ENCODE measurements around the gene SDF4. TPM values are rescaled to one million over a fixed set of nuclear protein-coding genes. Genes with fewer than 3 reads are reported as not detected.
A peak's percentile ranks its signal among the peaks of the same experiment; 100 is the strongest.

Gene SDF4
- total and polyA plus RNA-seq, 2 of the 13 experiments (the other 11 are each of a cell fraction or from before 2014, with no cell fraction given): 80.8 to 107 TPM

DNA sequence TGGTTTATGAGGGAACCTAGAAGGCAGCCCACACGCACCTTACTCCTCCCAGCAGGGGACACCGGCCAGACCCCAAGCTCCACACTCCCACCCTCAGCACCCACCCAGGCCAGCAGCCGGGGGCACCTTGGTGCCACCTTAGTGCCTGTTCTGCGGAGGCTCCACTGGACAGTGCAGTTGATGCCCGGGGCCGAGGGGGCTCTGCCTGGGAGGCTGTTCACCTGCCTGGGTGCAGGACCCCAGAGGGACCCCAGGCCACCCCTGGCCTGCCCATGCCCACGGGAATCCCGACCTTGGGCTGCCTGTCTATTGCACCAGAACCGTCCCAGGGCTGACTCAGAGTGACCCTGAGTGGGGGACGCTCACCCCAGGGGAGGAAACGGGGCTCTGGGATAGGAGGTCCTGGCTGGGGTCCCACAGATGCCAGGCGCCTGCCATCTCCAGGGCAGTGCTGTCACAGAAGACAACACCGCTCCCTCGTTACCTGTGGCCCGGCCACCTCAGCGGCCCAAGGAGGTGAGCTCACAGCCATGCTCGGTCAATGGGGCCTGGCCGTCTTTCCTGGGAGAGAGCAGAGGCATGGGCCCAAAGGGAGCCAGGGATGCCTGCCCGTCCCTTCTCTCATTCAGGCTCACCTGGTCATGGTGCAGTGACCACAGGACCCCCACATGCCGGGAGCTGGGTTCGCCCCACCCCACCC lies 49.1 kb upstream of the SDF4 start (continued):
- TF ChIP-seq AKAP8 (CRISPR knock-in tag; IDR thresholded peaks at IDR 0.05) (no peak), TP53 (CRISPR knock-in tag; conservative IDR thresholded peaks at IDR 0.05) (no peak), ISL2 (CRISPR knock-in tag; IDR thresholded peaks at IDR 0.05) (no peak), ONECUT2 (CRISPR knock-in tag; IDR thresholded peaks at IDR 0.05) (no peak), AGO1 (IDR thresholded peaks at IDR 0.05; ENCODE audit: low read depth, low read length, poor library complexity, severe bottlenecking) (no peak), FOSL2 (CRISPR knock-in tag; IDR thresholded peaks at IDR 0.05) (peak; percentile 50), ZNF33B (CRISPR knock-in tag; IDR thresholded peaks at IDR 0.05) (no peak), SALL2 (CRISPR knock-in tag; IDR thresholded peaks at IDR 0.05) (0 out of 2 replicates have a peak, but pooled peaks have one; percentile 3), CHCHD3 (CRISPR knock-in tag; IDR thresholded peaks at IDR 0.05) (0 out of 2 replicates have a peak, but pooled peaks have one; percentile 23), ZNF713 (CRISPR knock-in tag; IDR thresholded peaks at IDR 0.05) (no peak), PHF21A (CRISPR knock-in tag; IDR thresholded peaks at IDR 0.05) (no peak), ZNF550 (CRISPR knock-in tag; IDR thresholded peaks at IDR 0.05; ENCODE audit: borderline replicate concordance) (no peak), SUZ12 (IDR thresholded peaks at IDR 0.05; ENCODE audit: low read depth, low read length) (no peak), SYNCRIP (IDR thresholded peaks at IDR 0.05; ENCODE audit: insufficient read depth, low read depth, low read length) (no peak), ARHGAP35 (CRISPR knock-in tag; IDR thresholded peaks at IDR 0.05; ENCODE audit: borderline replicate concordance) (no peak), ZEB1 (IDR thresholded peaks at IDR 0.05; ENCODE audit: insufficient replicate concordance, low read depth) (no peak), ZNF510 (CRISPR knock-in tag; IDR thresholded peaks at IDR 0.05; ENCODE audit: low read depth) (no peak), MAZ (IDR thresholded peaks at IDR 0.05; ENCODE audit: borderline replicate concordance, low read depth, low read length) (no peak), MAZ (CRISPR knock-in tag; IDR thresholded peaks at IDR 0.05; ENCODE audit: low read depth) (no peak), ZNF746 (CRISPR knock-in tag; IDR thresholded peaks at IDR 0.05) (no peak), ZSCAN20 (CRISPR knock-in tag; IDR thresholded peaks at IDR 0.05; ENCODE audit: borderline replicate concordance) (no peak), ZNF530 (CRISPR knock-in tag; IDR thresholded peaks at IDR 0.05; ENCODE audit: low read depth) (no peak), ZNF816 (CRISPR knock-in tag; IDR thresholded peaks at IDR 0.05; ENCODE audit: borderline replicate concordance) (no peak)
- TF ChIP-seq, protein P1, sequence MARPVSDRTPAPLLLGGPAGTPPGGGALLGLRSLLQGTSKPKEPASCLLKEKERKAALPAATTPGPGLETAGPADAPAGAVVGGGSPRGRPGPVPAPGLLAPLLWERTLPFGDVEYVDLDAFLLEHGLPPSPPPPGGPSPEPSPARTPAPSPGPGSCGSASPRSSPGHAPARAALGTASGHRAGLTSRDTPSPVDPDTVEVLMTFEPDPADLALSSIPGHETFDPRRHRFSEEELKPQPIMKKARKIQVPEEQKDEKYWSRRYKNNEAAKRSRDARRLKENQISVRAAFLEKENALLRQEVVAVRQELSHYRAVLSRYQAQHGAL (CRISPR knock-in tag; IDR thresholded peaks at IDR 0.05; ENCODE audit: not compliant biosample characterization): no peak
- TF ChIP-seq, protein P2, sequence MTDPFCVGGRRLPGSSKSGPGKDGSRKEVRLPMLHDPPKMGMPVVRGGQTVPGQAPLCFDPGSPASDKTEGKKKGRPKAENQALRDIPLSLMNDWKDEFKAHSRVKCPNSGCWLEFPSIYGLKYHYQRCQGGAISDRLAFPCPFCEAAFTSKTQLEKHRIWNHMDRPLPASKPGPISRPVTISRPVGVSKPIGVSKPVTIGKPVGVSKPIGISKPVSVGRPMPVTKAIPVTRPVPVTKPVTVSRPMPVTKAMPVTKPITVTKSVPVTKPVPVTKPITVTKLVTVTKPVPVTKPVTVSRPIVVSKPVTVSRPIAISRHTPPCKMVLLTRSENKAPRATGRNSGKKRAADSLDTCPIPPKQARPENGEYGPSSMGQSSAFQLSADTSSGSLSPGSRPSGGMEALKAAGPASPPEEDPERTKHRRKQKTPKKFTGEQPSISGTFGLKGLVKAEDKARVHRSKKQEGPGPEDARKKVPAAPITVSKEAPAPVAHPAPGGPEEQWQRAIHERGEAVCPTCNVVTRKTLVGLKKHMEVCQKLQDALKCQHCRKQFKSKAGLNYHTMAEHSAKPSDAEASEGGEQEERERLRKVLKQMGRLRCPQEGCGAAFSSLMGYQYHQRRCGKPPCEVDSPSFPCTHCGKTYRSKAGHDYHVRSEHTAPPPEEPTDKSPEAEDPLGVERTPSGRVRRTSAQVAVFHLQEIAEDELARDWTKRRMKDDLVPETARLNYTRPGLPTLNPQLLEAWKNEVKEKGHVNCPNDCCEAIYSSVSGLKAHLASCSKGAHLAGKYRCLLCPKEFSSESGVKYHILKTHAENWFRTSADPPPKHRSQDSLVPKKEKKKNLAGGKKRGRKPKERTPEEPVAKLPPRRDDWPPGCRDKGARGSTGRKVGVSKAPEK (CRISPR knock-in tag; IDR thresholded peaks at IDR 0.05; ENCODE audit: borderline replicate concordance): no peak
- TF ChIP-seq, protein P3, sequence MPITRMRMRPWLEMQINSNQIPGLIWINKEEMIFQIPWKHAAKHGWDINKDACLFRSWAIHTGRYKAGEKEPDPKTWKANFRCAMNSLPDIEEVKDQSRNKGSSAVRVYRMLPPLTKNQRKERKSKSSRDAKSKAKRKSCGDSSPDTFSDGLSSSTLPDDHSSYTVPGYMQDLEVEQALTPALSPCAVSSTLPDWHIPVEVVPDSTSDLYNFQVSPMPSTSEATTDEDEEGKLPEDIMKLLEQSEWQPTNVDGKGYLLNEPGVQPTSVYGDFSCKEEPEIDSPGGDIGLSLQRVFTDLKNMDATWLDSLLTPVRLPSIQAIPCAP (CRISPR knock-in tag; IDR thresholded peaks at IDR 0.05; ENCODE audit: low read depth): no peak
